ENCODE data around the gene ASNS.

Gene ASNS

DNA sequence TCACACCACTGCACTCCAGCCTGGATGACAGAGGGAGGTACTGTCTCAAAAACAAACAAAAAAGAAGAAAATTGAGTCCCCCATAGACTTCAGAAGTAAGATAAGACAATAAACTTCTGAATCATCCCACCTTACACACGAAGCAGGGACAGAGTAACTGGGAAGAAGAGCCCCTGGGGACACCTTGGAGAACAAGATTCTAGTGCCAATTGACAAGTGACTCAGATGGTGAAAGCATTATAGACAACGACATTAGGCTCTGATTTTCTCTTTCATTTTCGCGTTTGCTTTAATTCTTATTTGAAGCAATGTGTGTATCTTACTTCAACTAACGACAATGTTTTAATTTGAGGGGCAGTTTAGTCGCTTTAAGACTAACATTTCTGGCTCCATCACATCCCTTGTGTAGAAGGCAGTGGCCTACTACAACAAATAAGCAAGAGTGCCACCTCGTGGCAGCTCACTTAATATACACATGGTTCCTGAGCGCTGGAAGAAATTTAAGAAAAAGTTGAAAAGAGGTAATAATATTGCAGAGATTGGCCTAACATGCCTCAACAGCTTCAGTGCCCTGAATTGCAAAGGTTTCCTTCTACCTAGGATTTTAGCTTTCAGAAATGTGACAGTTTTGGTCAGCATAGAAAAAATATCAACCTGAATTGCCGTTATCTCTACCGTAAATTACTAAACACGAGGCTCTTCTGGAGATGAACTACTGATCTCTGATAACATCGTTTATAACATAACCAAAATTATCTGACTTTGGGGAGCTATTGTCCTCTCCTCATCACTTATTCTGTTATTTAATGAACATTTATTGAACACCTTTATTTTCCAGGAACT is 36.7 kb downstream of the ASNS start:
- no peak overlapping the region for H3K4me3 ChIP-seq (ENCODE audit: low read depth, low read length)
- peak; percentile 51; the same call in 1 of the 2 replicates for TF ChIP-seq CTCF (IDR thresholded peaks at IDR 0.05; ENCODE audit: borderline replicate concordance, insufficient read depth, low read depth, low read length)

DNA sequence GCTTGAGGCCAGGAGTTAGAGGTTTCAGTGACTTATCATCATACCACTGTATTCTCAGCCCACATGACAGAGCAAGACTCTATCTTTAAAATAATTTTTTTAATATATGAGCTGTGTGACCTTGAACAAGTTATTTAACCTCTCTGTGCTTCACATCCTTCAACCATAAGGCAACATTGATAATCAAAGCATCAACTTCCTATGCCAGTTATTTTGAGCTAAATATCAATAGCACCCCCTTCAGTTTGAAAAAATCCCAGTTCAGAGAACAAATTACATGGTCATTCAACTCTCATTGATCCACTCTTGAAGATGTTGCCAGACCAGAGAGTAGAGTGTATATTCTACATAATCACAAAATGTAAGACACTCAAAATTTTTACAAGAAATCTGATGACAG is 53.0 kb downstream of the ASNS start:
- H3K4me3 ChIP-seq (ENCODE audit: low read depth, low read length), result no peak overlapping the region
- no peak for TF ChIP-seq CTCF (IDR thresholded peaks at IDR 0.05; ENCODE audit: borderline replicate concordance, insufficient read depth, low read depth, low read length)

DNA sequence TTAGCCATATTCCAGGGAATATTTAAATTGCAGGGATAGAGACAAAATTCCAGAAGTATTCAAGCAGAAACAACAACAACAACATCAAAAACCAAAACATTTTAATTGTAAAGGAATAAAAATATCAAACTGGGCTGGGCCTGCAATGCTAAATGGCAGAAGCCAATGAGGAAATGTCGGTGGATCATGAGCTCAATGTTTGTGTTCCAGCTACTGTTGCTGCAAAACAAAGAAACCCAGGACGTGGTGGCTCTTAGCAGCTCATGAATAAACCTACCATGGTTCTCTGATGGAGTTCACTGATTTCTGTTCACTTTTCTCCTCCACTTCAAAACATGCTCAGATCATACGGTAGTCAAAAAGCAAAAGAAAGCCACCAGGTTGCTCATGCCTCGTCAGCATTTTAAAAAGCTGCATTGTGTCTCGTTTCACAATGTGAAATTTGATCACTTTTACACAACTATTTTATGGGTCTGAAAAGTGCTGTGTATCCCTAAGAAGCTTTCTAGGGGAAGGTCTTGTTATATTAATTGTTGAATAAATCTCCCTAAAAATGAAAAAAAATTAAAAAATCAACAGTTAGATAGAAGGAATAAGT is 54.0 kb downstream of the ASNS start:
- no peak overlapping the region for H3K4me3 ChIP-seq (ENCODE audit: low read depth, low read length)
- no peak for TF ChIP-seq CTCF (IDR thresholded peaks at IDR 0.05; ENCODE audit: borderline replicate concordance, insufficient read depth, low read depth, low read length)
